Measurements from ENCODE around the gene NPDC1.
"Not testable (repeated sequence)": the region's sequence is repeated elsewhere in the genome, so short reads cannot be mapped to it uniquely, and the experiment has no call there.

DNA sequence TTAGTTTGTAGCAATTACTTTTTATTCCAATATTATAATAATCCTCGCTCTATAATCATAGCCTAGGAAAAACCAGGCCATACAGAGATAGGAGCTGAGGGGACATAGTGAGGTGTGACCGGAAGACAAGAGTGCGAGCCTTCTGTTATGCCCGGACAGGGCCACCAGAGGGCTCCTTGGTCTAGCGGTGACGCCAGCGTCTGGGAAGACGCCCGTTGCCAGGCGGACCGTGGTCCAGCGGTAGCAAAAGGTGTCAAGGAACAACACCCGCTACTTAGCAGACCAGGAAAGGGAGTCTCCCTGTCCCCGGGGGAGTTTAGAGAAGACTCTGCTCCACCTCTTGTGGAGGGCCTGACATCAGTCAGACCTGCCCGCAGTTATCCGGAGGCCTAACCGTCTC, 41.7 kb downstream of the NPDC1 start:
- not testable (repeated sequence) for TF ChIP-seq POLR2A (IDR thresholded peaks at IDR 0.05; ENCODE audit: low read depth, low read length); POLR2AphosphoS5 (IDR thresholded peaks at IDR 0.05; ENCODE audit: low read depth, low read length); TAF1 (IDR thresholded peaks at IDR 0.05; ENCODE audit: low read depth, low read length); SPI1 (IDR thresholded peaks at IDR 0.05; ENCODE audit: low read depth, low read length); PAX5 (IDR thresholded peaks at IDR 0.05; ENCODE audit: insufficient read depth, low read length, severe bottlenecking); POU2F2 (IDR thresholded peaks at IDR 0.05; ENCODE audit: low read depth, low read length)
